Esophagus muscularis mucosa (tissue), 4 donors: ENCODE results near the gene ADAMTSL4. TPM values are rescaled to one million over a fixed set of nuclear protein-coding genes. Genes with fewer than 3 reads are reported as not detected.

Source experiments
- DNase-seq: peaks from one replicate; pipeline ENCODE4 v3.0.0-alpha.2; 2017; ENCODE audit errors: extremely low spot score
- H3K27ac ChIP-seq, 4 donors: fragments of 200-600 bp; sonication (generic); replicated peaks in 1 of 4; 1 replicate in 3 of 4; 2 replicates in 1 of 4; pipeline ENCODE4 v1.5.1; 2016 to 2019; ENCODE audit warnings: mild to moderate bottlenecking in 1 of 4
- H3K27me3 ChIP-seq, 4 donors: fragments of 200-600 bp; sonication (generic); one replicate each; pipeline versions ENCODE4 v1.5.1 to v1.6.0; 2016 to 2019
- H3K36me3 ChIP-seq, 4 donors: fragments of 200-600 bp; sonication (generic); one replicate each; pipeline ENCODE4 v1.5.1; 2016 to 2019
- H3K4me1 ChIP-seq, 4 donors: fragments of 200-600 bp; sonication (generic); one replicate each; pipeline ENCODE4 v1.5.1; 2016 to 2019
- H3K4me3 ChIP-seq, 4 donors: fragments of 200-600 bp; sonication (generic); 1 replicate in 2 of 4; 2 replicates in 2 of 4; pipeline ENCODE4 v1.5.1; 2016 to 2019; ENCODE audit warnings: mild to moderate bottlenecking in 4 of 4, moderate library complexity in 1 of 4
- H3K9me3 ChIP-seq, 4 donors: fragments of 200-600 bp; sonication (generic); 1 replicate in 3 of 4; 2 replicates in 1 of 4; pipeline ENCODE4 v1.5.1; 2016 to 2019
- EP300 ChIP-seq: sonication (generic); formaldehyde crosslinking; IDR thresholded peaks from one replicate; pipeline ENCODE4 v1.6.1; 2017; ENCODE audit warnings: antibody characterized with exemption
- POLR2A ChIP-seq: fragments of 450-650 bp; IDR thresholded peaks from one replicate; pipeline ENCODE4 v1.6.1; 2017; ENCODE audit warnings: antibody characterized with exemption, moderate library complexity, mild to moderate bottlenecking, low read depth
- POLR2AphosphoS5 ChIP-seq, 2 donors: sonication (generic); formaldehyde crosslinking; IDR thresholded peaks; one replicate each; pipeline ENCODE4 v1.6.1; 2017; ENCODE audit warnings: antibody characterized with exemption in 2 of 2
- WGBS: methylation state at CpG from one replicate; pipeline ENCODE4 v1.1.5; 2018; 5-methylcytosine and 5-hydroxymethylcytosine counted together
- intact Hi-C: fragments of 100-400 bp; cut with DNase I; formaldehyde crosslinking; loops from one replicate; pipeline ENCODE4 v1.15.1; 2023
- total RNA-seq, 4 donors: library from RNA; depleted of rRNA; stranded (reverse); fragments of >200 nt; gene quantifications; one replicate each; pipeline versions ENCODE4 v1.1.0 to v1.2.1, GENCODE V29; 2016
- TF ChIP-seq, protein P1 (sequence below), 3 experiments: fragments of 200-600 bp in 2 of 3; fragments of 450-650 bp in 1 of 3; sonication (generic) in 2 of 3; IDR thresholded peaks; one replicate each; pipeline ENCODE4 v1.5.1; 2017 to 2019; ENCODE audit warnings: antibody characterized with exemption in 3 of 3, mild to moderate bottlenecking in 2 of 3, moderate library complexity in 1 of 3

Gene ADAMTSL4
- total RNA-seq, 4 donors from 2014 or later = 33.6 to 86.1 (median 48.2) TPM

DNA sequence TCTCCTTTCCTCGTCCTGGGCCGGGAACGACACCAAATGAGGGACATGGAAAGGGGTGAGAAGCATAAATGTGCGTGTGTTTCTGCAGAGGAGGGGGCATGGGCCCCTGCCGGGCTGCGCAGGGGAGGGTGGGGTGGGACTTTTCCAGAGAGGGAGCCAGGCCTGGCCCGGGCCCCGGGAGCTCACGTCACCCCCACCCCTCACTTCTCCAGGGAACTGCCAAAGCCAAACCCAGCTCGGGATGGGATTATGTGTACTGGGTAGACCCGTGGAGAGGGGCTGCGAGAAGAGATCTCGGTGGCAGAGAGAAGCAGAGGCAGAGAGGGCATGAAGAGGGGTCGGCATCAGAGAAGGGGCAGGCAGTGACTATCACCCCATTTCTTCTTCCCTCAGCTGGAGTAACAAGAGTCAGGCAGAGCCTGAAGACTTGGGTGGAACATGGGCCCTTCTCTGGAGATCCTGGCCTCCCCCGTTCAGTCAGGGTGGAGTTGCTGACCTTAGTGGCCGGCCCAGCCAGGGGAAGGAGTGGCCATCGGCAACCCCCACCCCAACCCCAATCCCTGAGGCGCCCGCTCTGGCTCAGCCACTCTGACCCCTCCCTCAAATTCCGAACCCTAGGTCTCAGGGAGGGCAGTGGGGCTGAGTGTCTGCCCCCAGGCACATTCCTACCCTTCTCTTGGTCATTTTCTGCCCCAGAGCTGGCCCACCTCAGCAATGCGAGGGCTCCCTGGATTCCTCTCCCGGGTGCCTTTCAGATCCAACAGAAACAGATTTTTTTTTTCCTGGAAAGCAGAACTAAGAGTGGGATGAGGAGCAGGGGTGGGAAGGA lies 1.2 kb downstream of the ADAMTSL4 start:
- intact Hi-C loops = loop anchor here (10.0 kb wide), 1 partner anchor 264 kb away; no protein-coding TSS in a partner anchor

DNA sequence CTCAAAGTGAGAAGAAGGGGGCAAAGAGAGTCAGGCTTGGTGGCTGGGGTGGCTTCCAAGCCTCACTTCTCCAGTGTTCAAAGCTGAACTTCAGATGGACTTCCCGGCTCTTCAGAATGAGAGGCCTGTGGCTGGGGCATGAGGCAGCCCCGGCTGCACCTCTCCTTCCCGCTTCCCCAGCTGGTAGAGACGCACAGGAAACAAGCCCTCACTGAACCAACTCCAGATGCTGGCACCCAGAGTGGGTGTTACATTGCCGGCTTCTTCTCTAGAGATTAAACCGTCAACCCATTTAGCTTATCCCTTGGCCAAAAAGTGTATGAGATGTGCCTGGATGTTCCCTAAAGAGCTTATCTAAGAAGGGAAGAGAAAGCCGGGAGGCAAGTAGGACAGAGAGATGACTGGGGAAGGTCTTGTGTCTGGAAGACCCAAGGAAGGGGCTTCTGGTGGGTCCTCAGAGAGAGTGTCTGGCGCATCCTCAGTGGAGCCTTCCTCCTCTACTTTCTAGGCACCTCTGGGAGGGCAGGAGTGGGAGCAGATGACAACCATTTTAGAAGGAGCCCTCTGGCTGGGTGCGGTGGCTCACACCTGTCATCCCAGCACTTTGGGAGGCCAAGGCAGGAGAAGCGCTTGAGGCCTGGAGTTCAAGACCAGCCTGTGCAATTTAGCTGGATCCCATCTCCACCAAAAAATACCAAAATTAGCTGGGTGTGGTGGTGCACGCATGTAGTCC lies 2.0 kb downstream of the ADAMTSL4 start:
- H3K9me3 ChIP-seq = no peaks in the 10 kb centered on the region
- intact Hi-C loops = loop anchor here (10.0 kb wide), 1 partner anchor 264 kb away; no protein-coding TSS in a partner anchor
- H3K27me3 ChIP-seq = no peaks in the 10 kb centered on the region
- H3K4me1 ChIP-seq = peaks cover 30 to 79% (median 63%) of the 10 kb centered on the region in 4 donors
- H3K36me3 ChIP-seq = peaks cover 6 to 25% (median 14%) of the 10 kb centered on the region in 4 donors
- H3K4me3 ChIP-seq = peak overlapping the region; percentile 69 to 74 (median 70)
- peak overlapping the region; percentile 91 to 96 (median 94) for H3K27ac ChIP-seq
- no peak for DNase-seq
- TF ChIP-seq POLR2A = no peak
- TF ChIP-seq, protein P1, sequence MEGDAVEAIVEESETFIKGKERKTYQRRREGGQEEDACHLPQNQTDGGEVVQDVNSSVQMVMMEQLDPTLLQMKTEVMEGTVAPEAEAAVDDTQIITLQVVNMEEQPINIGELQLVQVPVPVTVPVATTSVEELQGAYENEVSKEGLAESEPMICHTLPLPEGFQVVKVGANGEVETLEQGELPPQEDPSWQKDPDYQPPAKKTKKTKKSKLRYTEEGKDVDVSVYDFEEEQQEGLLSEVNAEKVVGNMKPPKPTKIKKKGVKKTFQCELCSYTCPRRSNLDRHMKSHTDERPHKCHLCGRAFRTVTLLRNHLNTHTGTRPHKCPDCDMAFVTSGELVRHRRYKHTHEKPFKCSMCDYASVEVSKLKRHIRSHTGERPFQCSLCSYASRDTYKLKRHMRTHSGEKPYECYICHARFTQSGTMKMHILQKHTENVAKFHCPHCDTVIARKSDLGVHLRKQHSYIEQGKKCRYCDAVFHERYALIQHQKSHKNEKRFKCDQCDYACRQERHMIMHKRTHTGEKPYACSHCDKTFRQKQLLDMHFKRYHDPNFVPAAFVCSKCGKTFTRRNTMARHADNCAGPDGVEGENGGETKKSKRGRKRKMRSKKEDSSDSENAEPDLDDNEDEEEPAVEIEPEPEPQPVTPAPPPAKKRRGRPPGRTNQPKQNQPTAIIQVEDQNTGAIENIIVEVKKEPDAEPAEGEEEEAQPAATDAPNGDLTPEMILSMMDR (IDR thresholded peaks at IDR 0.05) = no peak
- no peak for TF ChIP-seq EP300
- TF ChIP-seq POLR2AphosphoS5 (IDR thresholded peaks at IDR 0.05) = no peak
- 67% methylated on average over 11 of the region's 11 CpGs for WGBS

More for the DNA sequence above, 1.2 kb downstream of the ADAMTSL4 start:
- Histone ChIP-seq H3K4me3 (peak overlapping the region; percentile 69 to 74 (median 70)), H3K27ac (peak overlapping the region; percentile 91 to 96 (median 94)), H3K36me3 (peaks cover 0 to 17% (median 6%) of the 10 kb centered on the region in 4 donors), H3K4me1 (peaks cover 30 to 72% (median 63%) of the 10 kb centered on the region in 4 donors), H3K27me3 (no peaks in the 10 kb centered on the region), H3K9me3 (no peaks in the 10 kb centered on the region)
- no peak for DNase-seq
- TF ChIP-seq, protein P1 (IDR thresholded peaks at IDR 0.05) = no peak
- TF ChIP-seq POLR2AphosphoS5 (IDR thresholded peaks at IDR 0.05) (peak; percentile 45 to 53), EP300 (no peak)
- whole genome bisulfite sequencing = 47% methylated on average over 19 of the region's 22 CpGs

DNA sequence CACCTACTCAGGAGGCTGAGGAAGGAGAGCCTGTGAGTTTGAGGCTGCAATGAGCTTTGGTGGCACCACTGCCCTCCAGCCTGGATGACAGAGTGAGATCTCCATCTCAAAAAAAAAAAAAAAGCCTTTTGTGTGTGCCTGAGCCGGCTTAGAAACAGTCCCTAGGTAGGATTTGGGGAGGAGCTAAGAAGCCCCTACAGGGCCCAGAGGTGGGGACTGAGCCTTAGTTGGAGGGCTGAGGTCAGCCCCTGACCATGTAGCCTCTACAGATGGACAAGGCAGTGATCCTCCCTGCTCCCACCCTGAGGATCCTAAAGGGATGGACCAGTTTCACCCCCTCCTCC lies 2.5 kb downstream of the ADAMTSL4 start:
- Histone ChIP-seq H3K9me3 (no peaks in the 10 kb centered on the region), H3K4me1 (peaks cover 30 to 85% (median 65%) of the 10 kb centered on the region in 4 donors), H3K4me3 (peak overlapping the region in 1 of 4 donors; percentile 24), H3K27ac (peak overlapping the region; percentile 91 to 96 (median 94)), H3K27me3 (no peaks in the 10 kb centered on the region), H3K36me3 (peaks cover 6 to 30% (median 19%) of the 10 kb centered on the region in 4 donors)
- intact Hi-C loops = loop anchor here (10.0 kb wide), 1 partner anchor 263 kb away; no protein-coding TSS in a partner anchor
- TF ChIP-seq POLR2A = no peak
- TF ChIP-seq, protein P1 (IDR thresholded peaks at IDR 0.05) = no peak
- no peak for TF ChIP-seq EP300
- TF ChIP-seq POLR2AphosphoS5 (IDR thresholded peaks at IDR 0.05) = no peak
- WGBS = 33% methylated on average over 1 of the region's 1 CpG
- DNase-seq = no peak

DNA sequence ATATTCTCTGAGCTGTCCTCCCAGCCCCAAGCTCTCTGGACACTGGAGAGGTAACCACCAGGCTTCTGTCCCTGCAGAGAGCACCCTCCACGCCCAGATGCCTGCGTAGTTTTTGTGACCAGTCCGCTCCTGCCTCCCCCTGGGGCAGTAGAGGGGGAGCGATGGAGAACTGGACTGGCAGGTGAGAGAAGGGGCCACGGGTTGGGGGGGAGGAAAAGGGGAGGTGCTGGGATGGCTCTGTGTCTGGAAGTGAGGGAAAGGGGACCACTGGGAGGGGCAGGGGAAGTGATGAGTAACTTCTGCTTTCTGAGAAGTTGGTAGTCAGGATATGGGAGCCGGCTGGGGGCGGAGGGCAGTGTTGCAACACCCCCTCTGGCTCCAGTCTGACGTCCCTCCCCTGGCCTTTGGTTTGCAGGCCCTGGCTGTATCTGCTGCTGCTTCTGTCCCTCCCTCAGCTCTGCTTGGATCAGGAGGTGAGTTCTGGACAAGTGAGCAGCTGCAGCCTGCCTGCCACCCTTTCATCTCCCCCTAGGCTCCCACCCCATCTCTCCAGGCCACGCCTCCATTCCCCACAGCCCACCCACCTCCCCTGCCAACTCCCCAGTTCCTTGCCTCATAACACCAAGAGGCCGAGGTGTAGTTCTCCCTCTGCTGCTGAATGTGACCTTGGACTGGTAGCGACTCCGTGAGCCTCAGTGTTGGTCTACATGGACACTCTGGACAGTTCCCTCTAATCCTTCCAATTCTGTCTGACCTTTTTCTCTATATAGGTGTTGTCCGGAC lies 3.1 kb downstream of the ADAMTSL4 start:
- Histone ChIP-seq H3K27ac (peak overlapping the region; percentile 91 to 96 (median 94)), H3K27me3 (no peaks in the 10 kb centered on the region), H3K4me3 (peak overlapping the region in 3 of 4 donors; percentile 5 to 34 (median 6)), H3K36me3 (peaks cover 6 to 36% (median 24%) of the 10 kb centered on the region in 4 donors), H3K9me3 (no peaks in the 10 kb centered on the region), H3K4me1 (peaks cover 30 to 90% (median 67%) of the 10 kb centered on the region in 4 donors)
- intact Hi-C loops = loop anchor here (10.0 kb wide), 1 partner anchor 262 kb away; no protein-coding TSS in a partner anchor
- WGBS = 39% methylated on average over 13 of the region's 13 CpGs
- TF ChIP-seq POLR2AphosphoS5 (IDR thresholded peaks at IDR 0.05) = peak; percentile 82 to 87
- TF ChIP-seq EP300 = peak; percentile 70
- TF ChIP-seq, protein P1 (IDR thresholded peaks at IDR 0.05) = no peak
- DNase-seq = peak; percentile 98
